Ovary (tissue), 3 donors: ENCODE measurements around the gene SOST.

Experiments
- EP300 ChIP-seq: sonication (generic); formaldehyde crosslinking; IDR thresholded peaks from one replicate; pipeline ENCODE4 v1.6.1; 2017; ENCODE audit warnings: antibody characterized with exemption
- POLR2A ChIP-seq: fragments of 450-650 bp; IDR thresholded peaks from one replicate; pipeline ENCODE4 v1.6.1; 2017; ENCODE audit warnings: antibody characterized with exemption, mild to moderate bottlenecking, moderate library complexity
- TF ChIP-seq, protein P1 (sequence below), 3 donors: fragments of 450-650 bp in 2 of 3; fragments of 200-600 bp in 1 of 3; IDR thresholded peaks; one replicate each; pipeline versions ENCODE4 v1.5.1 to v1.8.0; 2016 to 2022; ENCODE audit warnings: antibody characterized with exemption in 3 of 3, mild to moderate bottlenecking in 1 of 3
- donor health status: DM: no; HTN: no; CAD: no.

DNA sequence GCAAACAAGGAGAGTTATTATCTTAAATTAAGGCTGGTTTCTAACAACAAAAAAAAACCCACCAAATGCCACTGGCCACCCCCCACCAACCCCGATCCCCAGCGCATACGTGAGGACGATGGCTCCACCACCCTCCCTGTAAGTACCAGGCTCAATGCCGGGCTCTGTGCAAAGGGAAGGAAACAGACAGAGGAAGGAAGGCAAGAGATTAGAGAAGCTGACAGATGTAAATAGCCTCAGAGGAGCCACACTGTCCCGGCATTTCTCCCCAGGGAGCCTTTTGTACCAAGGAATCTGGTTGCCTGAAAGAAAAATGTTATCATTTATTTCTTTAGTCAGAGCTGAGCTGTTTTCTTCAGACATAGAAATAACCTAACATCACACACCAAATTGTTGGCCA is 13.1 kb downstream of the SOST start:
- TF ChIP-seq EP300 (no peak), POLR2A (no peak)
- TF ChIP-seq, protein P1, sequence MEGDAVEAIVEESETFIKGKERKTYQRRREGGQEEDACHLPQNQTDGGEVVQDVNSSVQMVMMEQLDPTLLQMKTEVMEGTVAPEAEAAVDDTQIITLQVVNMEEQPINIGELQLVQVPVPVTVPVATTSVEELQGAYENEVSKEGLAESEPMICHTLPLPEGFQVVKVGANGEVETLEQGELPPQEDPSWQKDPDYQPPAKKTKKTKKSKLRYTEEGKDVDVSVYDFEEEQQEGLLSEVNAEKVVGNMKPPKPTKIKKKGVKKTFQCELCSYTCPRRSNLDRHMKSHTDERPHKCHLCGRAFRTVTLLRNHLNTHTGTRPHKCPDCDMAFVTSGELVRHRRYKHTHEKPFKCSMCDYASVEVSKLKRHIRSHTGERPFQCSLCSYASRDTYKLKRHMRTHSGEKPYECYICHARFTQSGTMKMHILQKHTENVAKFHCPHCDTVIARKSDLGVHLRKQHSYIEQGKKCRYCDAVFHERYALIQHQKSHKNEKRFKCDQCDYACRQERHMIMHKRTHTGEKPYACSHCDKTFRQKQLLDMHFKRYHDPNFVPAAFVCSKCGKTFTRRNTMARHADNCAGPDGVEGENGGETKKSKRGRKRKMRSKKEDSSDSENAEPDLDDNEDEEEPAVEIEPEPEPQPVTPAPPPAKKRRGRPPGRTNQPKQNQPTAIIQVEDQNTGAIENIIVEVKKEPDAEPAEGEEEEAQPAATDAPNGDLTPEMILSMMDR (IDR thresholded peaks at IDR 0.05): no peak
